Measurements from ENCODE around the gene AFAP1L1.
"Not testable (repeated sequence)": the region's sequence is repeated elsewhere in the genome, so short reads cannot be mapped to it uniquely, and the experiment has no call there.

The AFAP1L1 gene

DNA sequence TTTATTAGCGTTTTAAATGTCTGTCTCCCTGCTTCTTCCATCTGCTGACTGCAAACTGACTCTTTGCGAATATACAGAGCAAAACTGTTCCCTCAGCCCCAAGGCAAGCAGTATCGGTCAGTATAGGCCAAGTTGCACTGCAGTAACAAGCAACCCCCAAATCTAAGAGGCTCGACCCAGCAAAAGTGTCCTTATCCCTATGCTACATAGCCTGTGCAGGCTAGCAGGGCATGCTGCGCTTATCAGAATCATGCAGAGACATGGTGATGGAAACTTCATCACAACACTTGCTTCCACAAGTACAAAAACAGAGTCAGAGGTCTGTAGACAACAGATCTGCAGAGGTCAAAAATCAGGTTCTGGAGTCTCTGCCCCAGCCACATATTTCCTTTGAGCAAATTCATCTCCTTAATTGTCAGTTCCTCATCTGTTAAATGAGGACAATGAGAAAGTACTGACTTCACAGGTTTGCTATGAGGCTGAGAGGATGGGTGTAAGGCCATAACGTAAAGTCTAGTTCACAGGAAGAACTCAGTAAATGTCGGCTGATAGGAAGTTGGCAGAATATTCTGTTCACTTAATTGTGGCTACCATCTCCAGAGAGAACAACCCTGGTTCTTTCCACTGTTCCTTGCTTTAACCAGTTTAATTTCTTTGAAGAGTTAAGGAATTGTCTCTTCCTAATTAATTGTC, 117.0 kb downstream of the AFAP1L1 start:
- Histone ChIP-seq H3K9ac (ENCODE audit: low read depth, low read length) (no peak overlapping the region), H3K27me3 (ENCODE audit: control insufficient read depth, insufficient read depth, low read length) (no peaks in the 10 kb centered on the region), H3K4me3 (ENCODE audit: low read length) (no peak overlapping the region), H3K4me1 (ENCODE audit: control insufficient read depth, insufficient read depth, low read length) (peaks cover 6% of the 10 kb centered on the region), H3K4me2 (ENCODE audit: low read length) (no peak overlapping the region), H3K9me3 (replicated peaks; ENCODE audit: low read length) (no peaks in the 10 kb centered on the region), H3K36me3 (ENCODE audit: insufficient read depth, low read length) (no peaks in the 10 kb centered on the region)

DNA sequence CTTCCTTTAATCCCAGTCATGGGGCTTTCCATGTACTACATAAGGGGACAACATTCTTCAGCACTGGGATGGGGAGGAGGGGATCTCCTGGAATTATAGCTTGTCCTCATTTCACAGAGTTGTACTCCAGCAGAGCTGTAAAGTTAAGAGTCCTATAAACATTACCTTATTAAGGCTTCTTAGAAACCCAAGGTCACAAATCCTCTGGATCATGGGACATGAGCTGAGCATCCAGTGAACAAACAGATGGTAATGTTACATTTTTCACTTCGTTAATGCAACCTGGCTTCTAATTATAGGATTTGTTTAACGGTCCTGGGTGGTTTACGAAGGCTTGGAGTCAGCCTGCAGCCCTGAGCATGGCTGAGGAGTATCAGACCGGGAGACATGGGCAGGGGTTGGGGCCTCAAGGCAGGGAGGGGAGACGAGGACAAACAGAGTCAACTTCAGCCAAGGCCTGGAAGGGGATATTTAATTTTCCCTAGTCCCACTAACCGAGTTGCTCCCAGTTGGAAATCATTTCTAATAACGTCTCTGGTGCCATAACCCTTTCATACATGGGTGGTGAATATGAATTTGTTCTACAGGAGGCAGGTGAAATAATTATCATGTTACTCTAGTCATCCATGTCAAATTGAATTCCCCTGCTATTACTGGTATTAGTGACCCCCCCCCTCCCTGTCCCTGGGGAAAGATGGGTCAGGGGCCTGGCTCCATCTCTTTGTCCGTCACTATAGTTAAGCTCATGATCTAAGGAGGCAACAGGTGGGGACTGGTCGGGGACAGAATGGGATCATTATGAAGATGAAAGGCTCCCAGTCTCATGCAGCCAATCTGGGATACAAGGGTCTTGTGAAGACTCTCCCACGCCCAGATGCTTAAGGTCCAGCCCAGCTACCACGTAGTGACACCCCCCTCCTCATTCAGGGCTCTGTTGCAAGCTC, 118.2 kb downstream of the AFAP1L1 start:
- no peak overlapping the region for H3K4me2 ChIP-seq (ENCODE audit: low read length)
- H3K27me3 ChIP-seq (ENCODE audit: control insufficient read depth, insufficient read depth, low read length): no peaks in the 10 kb centered on the region
- H3K9ac ChIP-seq (ENCODE audit: low read depth, low read length): no peak overlapping the region
- H3K4me1 ChIP-seq (ENCODE audit: control insufficient read depth, insufficient read depth, low read length): peaks cover 6% of the 10 kb centered on the region
- H3K36me3 ChIP-seq (ENCODE audit: insufficient read depth, low read length): no peaks in the 10 kb centered on the region
- no peaks in the 10 kb centered on the region for H3K9me3 ChIP-seq (replicated peaks; ENCODE audit: low read length)
- H3K4me3 ChIP-seq (ENCODE audit: low read length): no peak overlapping the region

DNA sequence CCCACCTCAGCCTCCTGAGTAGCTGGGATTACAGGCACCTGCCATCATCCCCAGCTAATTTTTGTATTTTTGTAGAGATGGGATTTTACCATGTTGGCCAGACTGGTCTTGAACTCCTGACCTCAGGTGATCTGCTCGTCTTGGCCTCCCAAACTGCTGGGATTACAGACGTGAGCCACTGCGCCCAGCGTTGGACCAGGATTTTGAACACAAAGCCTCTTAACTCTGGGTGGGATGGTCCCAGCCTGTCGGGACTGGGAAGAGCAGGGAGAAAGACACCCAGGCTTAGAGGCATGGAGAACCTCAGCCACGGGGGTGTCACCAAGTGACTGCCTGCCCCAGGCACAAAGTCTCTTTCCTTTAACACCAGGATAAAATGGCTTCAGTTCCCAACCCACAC, 119.4 kb downstream of the AFAP1L1 start:
- H3K4me1 ChIP-seq (ENCODE audit: control insufficient read depth, insufficient read depth, low read length); H3K36me3 ChIP-seq (ENCODE audit: insufficient read depth, low read length); H3K4me3 ChIP-seq (ENCODE audit: low read length); H3K27me3 ChIP-seq (ENCODE audit: control insufficient read depth, insufficient read depth, low read length); H3K9ac ChIP-seq (ENCODE audit: low read depth, low read length); H3K4me2 ChIP-seq (ENCODE audit: low read length); H3K9me3 ChIP-seq (replicated peaks; ENCODE audit: low read length): not testable (repeated sequence)

All from skeletal muscle satellite cell (primary cell).